K562 (cell line): ENCODE results near the gene LIPE. TPM values are rescaled to one million over a fixed set of nuclear protein-coding genes. Genes with fewer than 3 reads are reported as not detected.
"Not testable (repeated sequence)": the region's sequence is repeated elsewhere in the genome, so short reads cannot be mapped to it uniquely, and the experiment has no call there.

Experiments used
- ATAC-seq: fragments of 200-7000 bp; cut with Tn5 transposase; 3 replicates; pipeline ENCODE4 v1.9.1; 2020; ENCODE audit warnings: moderate library complexity
- BruUV-seq: library from RNA; stranded (reverse); fragments of 400-500 nt; replicated peaks from 2 replicates; lab custom pipeline; 2021; lab: Mats Ljungman, UMichigan
- CTCF ChIA-PET: fragments of 300-600 bp; formaldehyde crosslinking; extraction: SDS; loops from one replicate; lab custom pipeline; 2021; ENCODE audit warnings: low intra/inter-chr PET ratio; lab: Yijun Ruan, JAX
- POLR2A ChIA-PET: fragments of 300-600, 350-650 bp; sonication (Branson Sonifier 250); formaldehyde crosslinking; extraction: SDS; loops from one replicate; lab custom pipeline; 2021; ENCODE audit warnings: antibody characterized with exemption, inconsistent platforms; lab: Yijun Ruan, JAX
- DNase-seq, 4 experiments: peaks; one replicate each; pipeline versions ENCODE4 v3.0.0 to v3.0.0-alpha.2; 2011 to 2018; ENCODE audit warnings: low spot score in 3 of 4, mixed read lengths in 3 of 4; ENCODE audit errors: extremely low read depth in 1 of 4
- FAIRE-seq: peaks from 2 replicates; lab custom pipeline; 2011; peaks lifted over from hg19 to GRCh38; lab: Jason Lieb, UNC
- H2AFZ ChIP-seq: 2 replicates; pipeline ENCODE4 v1.6.0; 2011; ENCODE audit warnings: low read depth, low read length, control low read depth, inconsistent platforms
- H3K27ac ChIP-seq: fragments of 200-600 bp; 3 replicates; pipeline ENCODE4 v1.8.0; 2011; ENCODE audit warnings: low read depth, mild to moderate bottlenecking, control low read depth, inconsistent platforms, low read length, moderate library complexity, mixed read lengths; ENCODE audit errors: extremely low read depth
- H3K27me3 ChIP-seq, 2 experiments: fragments of 300-600 bp in 1 of 2; 2 replicates in 1 of 2; 3 replicates in 1 of 2; pipeline versions ENCODE4 v1.6.0 to v1.8.0; 2011; ENCODE audit warnings: inconsistent platforms in 2 of 2, low read length in 2 of 2, mild to moderate bottlenecking in 1 of 2, mixed read lengths in 1 of 2, moderate library complexity in 1 of 2; ENCODE audit not compliant: control insufficient read depth in 2 of 2, insufficient read depth in 2 of 2
- H3K36me3 ChIP-seq: fragments of 300-600 bp; 3 replicates; pipeline ENCODE4 v1.8.0; 2011; ENCODE audit warnings: mild to moderate bottlenecking, low read length, inconsistent platforms; ENCODE audit not compliant: control insufficient read depth, insufficient read depth
- H3K4me1 ChIP-seq, 2 experiments: fragments of 200-600 bp in 1 of 2; replicated peaks in 1 of 2; 2 replicates in 1 of 2; 3 replicates in 1 of 2; pipeline versions ENCODE4 v1.5.1 to v1.8.0; 2011; ENCODE audit warnings: inconsistent platforms in 2 of 2, low read length in 2 of 2, mild to moderate bottlenecking in 1 of 2, mixed read lengths in 1 of 2, moderate library complexity in 1 of 2; ENCODE audit not compliant: control insufficient read depth in 2 of 2, insufficient read depth in 2 of 2
- H3K4me2 ChIP-seq: 2 replicates; pipeline ENCODE4 v1.6.1; 2011; ENCODE audit warnings: low read length, control low read depth, inconsistent platforms, mixed read lengths; ENCODE audit not compliant: insufficient read depth
- H3K4me3 ChIP-seq: fragments of 200-600 bp; sonication (generic), shearing (Covaris generic); 2 replicates; pipeline ENCODE4 v1.5.1; 2016; ENCODE audit warnings: control low read depth, inconsistent platforms
- H3K79me2 ChIP-seq: fragments of 200-600 bp; 3 replicates; pipeline ENCODE4 v1.8.0; 2011; ENCODE audit warnings: low read length, inconsistent platforms; ENCODE audit not compliant: control insufficient read depth, insufficient read depth
- H3K9ac ChIP-seq, 2 experiments: 2 replicates each; pipeline versions ENCODE4 v1.6.0 to v1.6.1; 2011; ENCODE audit warnings: low read depth in 2 of 2, low read length in 2 of 2, control low read depth in 1 of 2, inconsistent platforms in 1 of 2, mild to moderate bottlenecking in 1 of 2, mixed read lengths in 1 of 2; ENCODE audit not compliant: insufficient read depth in 1 of 2
- H3K9me1 ChIP-seq: one replicate; pipeline ENCODE4 v1.6.0; 2011; ENCODE audit warnings: inconsistent platforms, mild to moderate bottlenecking, low read length, moderate library complexity; ENCODE audit not compliant: control insufficient read depth, insufficient read depth
- H3K9me3 ChIP-seq: replicated peaks from 2 replicates; pipeline ENCODE4 v1.5.1; 2011; ENCODE audit warnings: low read depth, low read length, inconsistent platforms; ENCODE audit not compliant: control insufficient read depth, insufficient read depth
- H4K20me1 ChIP-seq: replicated peaks from 2 replicates; pipeline ENCODE4 v1.6.1; 2011; ENCODE audit warnings: low read length, inconsistent platforms, mixed read lengths; ENCODE audit not compliant: control insufficient read depth, insufficient read depth
- WGBS: fragments of 100-300 bp; shearing (Covaris generic); methylation state at CpG from one replicate; pipeline ENCODE4 v1.1.6; 2016; ENCODE audit warnings: low coverage, mixed read lengths; ENCODE audit not compliant: insufficient coverage; ENCODE audit errors: missing lambda C conversion rate; 5-methylcytosine and 5-hydroxymethylcytosine counted together
- in situ Hi-C: fragments of 300-500 bp; cut with MboI; formaldehyde crosslinking; loops from 4 replicates; pipeline ENCODE4 v1.15.0; 2018; ENCODE audit warnings: inconsistent platforms, mixed read lengths
- intact Hi-C: fragments of 100-400 bp; cut with micrococcal nuclease; formaldehyde crosslinking; loops from 2 replicates; pipeline ENCODE4 v1.14.2; 2022
- polyA plus RNA-seq, 8 experiments: library from polyadenylated mRNA; depleted of rRNA in 4 of 8; stranded (reverse) in 5 of 8; unstranded in 3 of 8; fragments of >200 nt; fragmentation: Nextera tagmentation in 2 of 8; fragmentation: Illumina TruSeq in 1 of 8; extraction: Ambion mirVana in 2 of 8; extraction: Trizol in 1 of 8; gene quantifications; 2 replicates each; pipeline versions ENCODE4 v1.2.1 to v1.2.3, GENCODE V29; 2011 to 2014; ENCODE audit warnings: inconsistent platforms in 1 of 8, missing spikeins in 1 of 8
- total RNA-seq, 7 experiments: library from RNA; depleted of rRNA in 6 of 7; stranded (reverse); fragments of >200 nt in 6 of 7; fragmentation: Illumina TruSeq in 2 of 7; extraction: Trizol in 2 of 7; gene quantifications; 2 replicates each; pipeline versions ENCODE4 v1.2.1 to v1.2.3, GENCODE V29; 2011 to 2021; ENCODE audit warnings: low replicate concordance in 1 of 7
- TF ChIP-seq, protein P1 (sequence below): fragments of 450-650 bp; IDR thresholded peaks from 2 replicates; pipeline ENCODE4 v1.6.1; 2016; ENCODE audit warnings: low read depth

Gene LIPE
- total and polyA plus RNA-seq, 9 of the 15 experiments (the other 6 are each of a cell fraction or from before 2014, with no cell fraction given) = 0.22 TPM; not detected in 8

DNA sequence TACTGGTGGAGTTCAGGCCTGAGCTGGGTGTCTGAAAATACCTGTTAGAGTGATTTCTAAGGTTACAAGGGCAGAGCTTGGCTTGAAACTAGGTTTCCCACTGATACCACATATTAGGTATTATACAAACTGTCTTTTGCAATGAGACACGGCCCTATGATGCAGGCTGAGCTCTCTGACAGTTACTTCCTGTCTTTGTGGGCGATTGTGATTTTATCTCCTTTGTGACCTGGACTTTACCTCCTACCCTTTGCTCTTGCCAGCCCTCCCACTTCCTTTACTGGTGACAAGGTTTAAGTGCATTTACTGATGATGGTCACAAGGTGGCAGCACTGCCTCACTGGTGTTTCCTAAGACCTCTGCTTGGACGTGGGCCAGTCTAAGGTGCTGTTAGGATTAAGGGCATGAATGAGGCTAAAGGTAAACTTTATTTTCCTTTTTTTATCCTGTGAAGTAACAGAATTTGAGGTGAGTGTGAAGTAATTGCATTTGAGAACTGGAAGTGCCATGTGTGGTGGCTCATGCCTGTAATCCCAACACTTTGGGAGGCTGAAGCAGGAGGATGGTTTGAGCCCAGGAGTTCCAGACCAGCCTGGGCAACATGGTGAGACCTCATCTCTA, 23.2 kb upstream of the LIPE start (continued):
- TF ChIP-seq, protein P1, sequence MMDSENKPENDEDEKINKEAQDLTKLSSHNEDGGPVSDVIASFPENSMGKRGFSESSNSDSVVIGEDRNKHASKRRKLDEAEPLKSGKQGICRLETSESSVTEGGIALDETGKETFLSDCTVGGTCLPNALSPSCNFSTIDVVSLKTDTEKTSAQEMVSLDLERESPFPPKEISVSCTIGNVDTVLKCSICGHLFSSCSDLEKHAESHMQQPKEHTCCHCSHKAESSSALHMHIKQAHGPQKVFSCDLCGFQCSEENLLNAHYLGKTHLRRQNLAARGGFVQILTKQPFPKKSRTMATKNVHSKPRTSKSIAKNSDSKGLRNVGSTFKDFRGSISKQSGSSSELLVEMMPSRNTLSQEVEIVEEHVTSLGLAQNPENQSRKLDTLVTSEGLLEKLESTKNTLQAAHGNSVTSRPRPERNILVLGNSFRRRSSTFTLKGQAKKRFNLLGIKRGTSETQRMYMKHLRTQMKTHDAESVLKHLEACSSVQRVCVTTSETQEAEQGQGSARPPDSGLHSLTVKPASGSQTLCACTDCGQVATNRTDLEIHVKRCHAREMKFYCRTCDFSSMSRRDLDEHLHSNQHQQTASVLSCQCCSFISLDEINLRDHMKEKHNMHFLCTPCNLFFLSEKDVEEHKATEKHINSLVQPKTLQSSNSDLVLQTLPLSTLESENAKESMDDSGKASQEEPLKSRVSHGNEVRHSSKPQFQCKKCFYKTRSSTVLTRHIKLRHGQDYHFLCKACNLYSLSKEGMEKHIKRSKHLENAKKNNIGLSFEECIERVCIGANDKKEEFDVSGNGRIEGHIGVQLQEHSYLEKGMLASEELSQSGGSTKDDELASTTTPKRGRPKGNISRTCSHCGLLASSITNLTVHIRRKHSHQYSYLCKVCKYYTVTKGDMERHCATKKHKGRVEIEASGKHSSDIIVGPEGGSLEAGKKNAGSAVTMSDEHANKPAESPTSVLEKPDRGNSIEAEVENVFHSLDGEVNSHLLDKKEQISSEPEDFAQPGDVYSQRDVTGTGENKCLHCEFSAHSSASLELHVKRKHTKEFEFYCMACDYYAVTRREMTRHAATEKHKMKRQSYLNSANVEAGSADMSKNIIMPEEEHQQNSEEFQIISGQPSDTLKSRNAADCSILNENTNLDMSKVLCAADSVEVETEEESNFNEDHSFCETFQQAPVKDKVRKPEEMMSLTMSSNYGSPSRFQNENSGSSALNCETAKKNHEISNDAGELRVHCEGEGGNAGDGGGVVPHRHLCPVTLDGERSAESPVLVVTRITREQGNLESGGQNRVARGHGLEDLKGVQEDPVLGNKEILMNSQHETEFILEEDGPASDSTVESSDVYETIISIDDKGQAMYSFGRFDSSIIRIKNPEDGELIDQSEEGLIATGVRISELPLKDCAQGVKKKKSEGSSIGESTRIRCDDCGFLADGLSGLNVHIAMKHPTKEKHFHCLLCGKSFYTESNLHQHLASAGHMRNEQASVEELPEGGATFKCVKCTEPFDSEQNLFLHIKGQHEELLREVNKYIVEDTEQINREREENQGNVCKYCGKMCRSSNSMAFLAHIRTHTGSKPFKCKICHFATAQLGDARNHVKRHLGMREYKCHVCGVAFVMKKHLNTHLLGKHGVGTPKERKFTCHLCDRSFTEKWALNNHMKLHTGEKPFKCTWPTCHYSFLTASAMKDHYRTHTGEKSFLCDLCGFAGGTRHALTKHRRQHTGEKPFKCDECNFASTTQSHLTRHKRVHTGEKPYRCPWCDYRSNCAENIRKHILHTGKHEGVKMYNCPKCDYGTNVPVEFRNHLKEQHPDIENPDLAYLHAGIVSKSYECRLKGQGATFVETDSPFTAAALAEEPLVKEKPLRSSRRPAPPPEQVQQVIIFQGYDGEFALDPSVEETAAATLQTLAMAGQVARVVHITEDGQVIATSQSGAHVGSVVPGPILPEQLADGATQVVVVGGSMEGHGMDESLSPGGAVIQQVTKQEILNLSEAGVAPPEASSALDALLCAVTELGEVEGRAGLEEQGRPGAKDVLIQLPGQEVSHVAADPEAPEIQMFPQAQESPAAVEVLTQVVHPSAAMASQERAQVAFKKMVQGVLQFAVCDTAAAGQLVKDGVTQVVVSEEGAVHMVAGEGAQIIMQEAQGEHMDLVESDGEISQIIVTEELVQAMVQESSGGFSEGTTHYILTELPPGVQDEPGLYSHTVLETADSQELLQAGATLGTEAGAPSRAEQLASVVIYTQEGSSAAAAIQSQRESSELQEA = no peak
- TF ChIP-seq, all 486 proteins: peak for 74

GRCh38 chr19:42448306-42448705, 21.1 kb upstream of the LIPE start:
- in situ Hi-C loops, H4K20me1 ChIP-seq, H3K9me3 ChIP-seq, BruUV-seq, H3K36me3 ChIP-seq, H3K4me1 ChIP-seq, H3K27ac ChIP-seq, H2AFZ ChIP-seq, POLR2A ChIA-PET, DNase-seq, CTCF ChIA-PET, ATAC-seq, H3K4me3 ChIP-seq, H3K79me2 ChIP-seq, H3K9ac ChIP-seq, H3K4me2 ChIP-seq, H3K27me3 ChIP-seq, intact Hi-C loops, FAIRE-seq, H3K9me1 ChIP-seq: not testable (repeated sequence)
- 46% methylated on average over 5 of the region's 5 CpGs for WGBS
